NCI-H2029 (cell line): ENCODE results near the gene LIN37.
"Not testable (repeated sequence)": the region's sequence is repeated elsewhere in the genome, so short reads cannot be mapped to it uniquely, and the experiment has no call there.

Experiments
- DNase-seq: peaks from one replicate; lab custom pipeline; 2025; lab: John Stamatoyannopoulos, UW

LIN37 gene

GRCh38 chr19:35719402-35720162 is 28.8 kb upstream of the LIN37 start:
- DNase-seq, result no peak

DNA sequence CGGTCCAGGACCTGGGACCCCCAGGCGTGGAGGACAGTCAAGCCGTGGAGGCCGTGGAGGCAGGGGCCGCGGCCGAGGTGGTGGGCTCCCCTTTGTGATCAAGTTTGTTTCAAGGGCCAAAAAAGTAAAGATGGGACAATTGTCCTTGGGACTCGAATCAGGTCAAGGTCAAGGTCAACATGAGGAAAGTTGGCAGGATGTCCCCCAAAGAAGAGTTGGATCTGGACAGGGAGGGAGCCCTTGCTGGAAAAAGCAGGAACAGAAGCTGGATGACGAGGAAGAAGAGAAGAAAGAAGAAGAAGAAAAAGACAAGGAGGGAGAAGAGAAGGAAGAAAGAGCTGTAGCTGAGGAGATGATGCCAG is 28.2 kb upstream of the LIN37 start:
- DNase-seq, result no peak

DNA sequence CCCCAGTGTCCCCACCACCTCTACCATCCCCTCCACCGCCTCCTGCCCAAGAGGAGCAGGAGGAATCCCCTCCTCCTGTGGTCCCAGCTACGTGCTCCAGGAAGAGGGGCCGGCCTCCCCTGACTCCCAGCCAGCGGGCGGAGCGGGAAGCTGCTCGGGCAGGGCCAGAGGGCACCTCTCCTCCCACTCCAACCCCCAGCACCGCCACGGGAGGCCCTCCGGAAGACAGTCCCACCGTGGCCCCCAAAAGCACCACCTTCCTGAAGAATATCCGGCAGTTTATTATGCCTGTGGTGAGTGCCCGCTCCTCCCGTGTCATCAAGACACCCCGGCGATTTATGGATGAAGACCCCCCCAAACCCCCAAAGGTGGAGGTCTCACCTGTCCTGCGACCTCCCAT is 27.7 kb upstream of the LIN37 start:
- DNase-seq, result no peak

DNA sequence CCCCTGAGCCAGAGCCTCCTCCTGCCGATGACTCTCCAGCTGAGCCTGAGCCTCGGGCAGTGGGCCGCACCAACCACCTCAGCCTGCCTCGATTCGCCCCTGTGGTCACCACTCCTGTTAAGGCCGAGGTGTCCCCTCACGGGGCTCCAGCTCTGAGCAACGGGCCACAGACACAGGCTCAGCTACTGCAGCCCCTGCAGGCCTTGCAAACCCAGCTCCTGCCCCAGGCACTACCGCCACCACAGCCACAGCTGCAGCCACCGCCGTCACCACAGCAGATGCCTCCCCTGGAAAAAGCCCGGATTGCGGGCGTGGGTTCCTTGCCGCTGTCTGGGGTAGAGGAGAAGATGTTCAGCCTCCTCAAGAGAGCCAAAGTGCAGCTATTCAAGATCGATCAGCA is 27.0 kb upstream of the LIN37 start:
- DNase-seq, result no peak

DNA sequence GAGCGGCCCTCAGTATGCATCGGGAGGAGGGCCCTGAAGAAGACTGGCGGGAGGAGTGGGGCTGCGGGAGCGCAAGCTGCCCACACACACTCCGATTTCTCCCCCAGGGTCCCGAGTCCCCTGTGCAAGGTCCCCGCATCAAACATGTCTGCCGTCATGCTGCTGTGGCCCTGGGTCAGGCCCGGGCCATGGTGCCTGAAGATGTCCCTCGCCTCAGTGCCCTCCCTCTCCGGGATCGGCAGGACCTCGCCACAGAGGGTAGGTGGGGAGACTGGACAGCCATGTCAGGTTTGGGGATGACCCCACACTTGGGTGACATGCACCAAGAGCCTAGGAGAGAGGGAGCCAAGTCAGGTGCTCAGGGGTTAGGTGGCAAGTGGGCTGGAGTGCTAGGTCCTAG is 25.9 kb upstream of the LIN37 start:
- no peak for DNase-seq

DNA sequence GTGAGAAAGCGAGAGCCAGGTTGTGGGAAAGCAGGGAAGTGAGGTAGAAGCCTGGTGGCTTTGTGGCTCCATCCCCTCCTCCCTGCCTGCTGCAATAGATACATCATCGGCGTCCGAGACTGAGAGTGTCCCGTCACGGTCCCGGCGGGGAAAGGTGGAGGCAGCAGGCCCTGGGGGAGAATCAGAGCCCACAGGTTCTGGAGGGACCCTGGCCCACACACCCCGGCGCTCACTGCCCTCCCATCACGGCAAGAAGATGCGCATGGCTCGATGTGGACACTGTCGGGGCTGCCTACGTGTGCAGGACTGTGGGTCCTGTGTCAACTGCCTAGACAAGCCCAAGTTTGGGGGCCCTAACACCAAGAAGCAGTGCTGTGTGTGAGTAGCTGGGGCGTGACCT is 25.5 kb upstream of the LIN37 start:
- DNase-seq, result no peak

GRCh38 chr19:35723671-35724070 is 24.7 kb upstream of the LIN37 start:
- no peak for DNase-seq

- not testable (repeated sequence) for DNase-seq
Observed at GRCh38 chr19:35724132-35724531, 24.2 kb upstream of the LIN37 start.

DNA sequence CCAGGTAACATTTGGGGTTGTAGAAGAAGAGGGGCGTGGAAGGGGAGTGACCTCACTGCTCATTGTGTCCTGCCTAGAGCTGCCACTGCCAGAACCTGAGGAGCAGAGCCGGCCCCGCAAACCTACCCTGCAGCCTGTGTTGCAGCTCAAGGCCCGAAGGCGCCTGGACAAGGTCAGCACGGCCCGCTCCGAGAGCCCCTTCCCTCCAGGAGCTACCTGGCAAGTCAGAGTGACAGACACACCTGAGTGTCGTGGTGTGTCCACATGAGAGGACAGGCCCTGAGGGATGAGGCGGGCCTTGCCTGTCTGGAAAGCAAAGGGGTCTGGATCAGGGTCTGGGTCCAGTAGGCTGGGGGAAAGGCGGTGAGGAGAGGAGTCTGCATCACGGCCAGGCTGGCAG is 23.8 kb upstream of the LIN37 start:
- no peak for DNase-seq

DNA sequence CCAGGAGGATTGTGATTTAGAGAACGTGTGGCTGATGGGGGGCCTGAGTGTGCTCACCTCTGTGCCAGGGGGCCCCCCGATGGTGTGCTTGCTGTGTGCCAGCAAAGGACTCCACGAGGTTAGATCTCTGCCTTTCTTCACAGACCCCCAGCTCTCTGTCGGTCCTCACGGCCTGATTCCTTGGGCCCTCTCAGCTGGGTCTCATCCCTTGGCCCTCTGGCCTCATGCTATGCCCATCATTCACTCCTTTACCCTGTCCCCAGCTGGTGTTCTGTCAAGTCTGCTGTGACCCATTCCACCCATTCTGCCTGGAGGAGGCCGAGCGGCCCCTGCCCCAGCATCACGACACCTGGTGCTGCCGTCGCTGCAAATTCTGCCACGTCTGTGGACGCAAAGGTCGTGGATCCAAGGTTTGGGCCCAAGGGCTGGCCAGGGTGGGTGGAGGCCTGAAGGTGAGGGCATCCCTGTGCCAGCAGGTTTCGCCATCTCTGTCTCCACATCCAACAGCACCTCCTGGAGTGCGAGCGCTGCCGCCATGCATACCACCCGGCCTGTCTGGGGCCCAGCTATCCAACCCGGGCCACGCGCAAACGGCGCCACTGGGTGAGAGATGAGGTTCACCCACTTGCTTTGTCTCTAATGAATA is 23.0 kb upstream of the LIN37 start:
- DNase-seq, result no peak

- no peak for DNase-seq
Observed at GRCh38 chr19:35727053-35727955, 21.1 kb upstream of the LIN37 start.

DNA sequence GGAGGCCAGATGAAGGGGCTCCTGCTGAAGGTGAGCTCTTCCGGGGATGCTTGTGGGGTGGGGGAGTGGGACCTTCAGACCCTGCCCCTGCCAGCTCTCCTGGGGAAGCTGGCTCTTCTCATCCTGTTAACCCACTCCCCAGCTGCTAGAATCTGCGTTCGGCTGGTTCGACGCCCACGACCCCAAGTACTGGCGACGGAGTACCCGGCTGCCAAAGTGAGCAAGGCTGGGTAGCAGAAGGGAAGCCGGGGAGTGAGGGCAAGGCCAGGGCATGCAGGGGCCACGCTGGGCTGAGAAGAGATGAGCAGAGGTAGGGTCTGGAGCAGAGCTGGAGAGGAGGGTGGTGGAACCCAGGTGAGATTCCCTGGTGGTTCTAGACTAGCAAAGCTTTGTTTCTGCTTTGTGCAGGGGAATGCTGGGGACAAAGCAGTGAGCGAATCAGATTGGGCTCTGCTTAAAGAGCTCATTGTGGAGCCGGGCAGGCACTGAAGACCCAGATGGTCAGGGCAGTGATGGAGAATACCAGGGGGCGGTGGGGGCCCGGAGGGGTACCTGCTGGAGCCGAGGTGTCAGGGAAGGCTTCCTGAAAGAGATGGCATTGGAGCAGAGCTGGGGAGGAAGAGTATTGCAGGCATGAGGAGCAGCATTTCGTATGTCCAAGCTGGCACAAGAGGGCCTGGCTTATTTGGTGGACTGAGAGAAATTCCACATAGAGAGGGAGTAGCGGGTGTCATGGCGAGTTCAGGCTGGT is 20.2 kb upstream of the LIN37 start:
- no peak for DNase-seq

DNA sequence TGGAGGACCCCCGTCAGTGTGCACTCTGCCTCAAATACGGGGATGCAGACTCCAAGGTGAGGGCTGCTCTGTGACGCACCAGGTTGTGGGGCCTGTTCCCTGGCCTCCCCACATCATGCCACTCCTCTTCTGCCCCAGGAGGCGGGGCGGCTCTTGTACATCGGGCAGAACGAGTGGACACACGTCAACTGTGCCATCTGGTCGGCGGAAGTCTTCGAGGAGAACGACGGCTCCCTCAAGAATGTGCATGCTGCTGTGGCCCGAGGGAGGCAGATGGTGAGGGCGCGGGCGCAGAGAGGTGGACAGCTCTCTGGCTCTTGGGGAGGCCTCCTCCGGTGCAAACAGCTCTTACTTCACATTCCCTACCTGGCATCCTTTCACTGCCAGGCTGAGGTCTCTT is 19.4 kb upstream of the LIN37 start:
- DNase-seq, result no peak

- no peak for DNase-seq
Observed at GRCh38 chr19:35729763-35730162, 18.6 kb upstream of the LIN37 start.

DNA sequence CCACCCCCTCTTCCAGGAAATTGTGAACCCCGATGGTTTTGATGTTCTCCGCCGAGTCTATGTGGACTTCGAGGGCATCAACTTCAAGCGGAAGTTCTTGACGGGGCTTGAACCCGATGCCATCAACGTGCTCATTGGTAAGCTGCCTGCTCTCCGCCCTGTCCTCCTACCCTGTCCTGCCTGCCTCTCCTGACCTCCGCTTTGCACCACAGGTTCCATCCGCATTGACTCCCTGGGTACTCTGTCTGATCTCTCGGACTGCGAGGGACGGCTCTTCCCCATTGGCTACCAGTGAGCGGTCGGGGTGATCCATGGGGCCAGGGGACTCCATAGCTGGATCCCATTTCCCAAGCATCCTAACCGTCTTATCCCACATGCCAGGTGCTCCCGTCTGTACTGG is 18.1 kb upstream of the LIN37 start:
- DNase-seq, result no peak

GRCh38 chr19:35731353-35731752 is 17.0 kb upstream of the LIN37 start:
- no peak for DNase-seq

- no peak for DNase-seq
Observed at GRCh38 chr19:35731779-35732405, 16.5 kb upstream of the LIN37 start.

- DNase-seq, result no peak
Observed at GRCh38 chr19:35732540-35733179, 15.7 kb upstream of the LIN37 start.

DNA sequence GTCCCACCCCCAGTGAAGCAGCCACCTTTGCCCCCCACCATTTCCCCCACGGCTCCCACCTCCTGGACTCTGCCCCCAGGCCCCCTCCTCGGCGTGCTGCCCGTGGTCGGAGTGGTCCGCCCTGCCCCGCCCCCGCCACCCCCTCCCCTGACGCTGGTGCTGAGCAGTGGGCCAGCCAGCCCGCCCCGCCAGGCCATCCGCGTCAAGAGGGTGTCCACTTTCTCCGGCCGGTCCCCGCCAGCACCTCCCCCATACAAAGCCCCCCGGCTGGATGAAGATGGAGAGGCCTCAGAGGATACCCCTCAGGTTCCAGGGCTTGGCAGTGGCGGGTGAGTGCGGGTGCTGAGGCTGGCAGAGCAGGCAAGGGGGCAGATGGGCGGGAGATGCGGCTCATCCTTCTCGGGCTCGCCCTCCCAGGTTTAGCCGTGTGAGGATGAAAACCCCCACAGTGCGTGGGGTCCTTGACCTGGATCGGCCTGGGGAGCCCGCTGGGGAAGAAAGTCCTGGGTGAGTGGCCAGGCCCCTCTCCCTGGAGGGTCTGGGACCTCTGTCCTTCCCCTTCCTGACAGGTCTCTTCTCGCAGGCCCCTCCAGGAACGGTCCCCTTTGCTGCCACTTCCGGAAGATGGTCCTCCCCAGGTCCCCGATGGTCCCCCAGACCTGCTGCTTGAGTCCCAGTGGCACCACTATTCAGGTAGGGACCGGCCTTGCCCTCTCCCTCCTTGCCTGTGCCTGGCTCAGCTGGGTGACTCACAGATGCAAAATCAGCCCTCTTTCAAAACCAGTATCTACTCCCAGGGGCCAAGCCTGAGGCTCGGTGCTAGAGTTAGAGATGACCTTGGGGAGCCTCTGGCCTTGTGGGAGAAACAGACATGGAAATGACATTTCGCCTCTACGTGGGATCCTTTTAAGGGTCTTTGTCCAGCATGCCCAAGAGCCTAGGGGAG is 14.9 kb upstream of the LIN37 start:
- no peak for DNase-seq

DNA sequence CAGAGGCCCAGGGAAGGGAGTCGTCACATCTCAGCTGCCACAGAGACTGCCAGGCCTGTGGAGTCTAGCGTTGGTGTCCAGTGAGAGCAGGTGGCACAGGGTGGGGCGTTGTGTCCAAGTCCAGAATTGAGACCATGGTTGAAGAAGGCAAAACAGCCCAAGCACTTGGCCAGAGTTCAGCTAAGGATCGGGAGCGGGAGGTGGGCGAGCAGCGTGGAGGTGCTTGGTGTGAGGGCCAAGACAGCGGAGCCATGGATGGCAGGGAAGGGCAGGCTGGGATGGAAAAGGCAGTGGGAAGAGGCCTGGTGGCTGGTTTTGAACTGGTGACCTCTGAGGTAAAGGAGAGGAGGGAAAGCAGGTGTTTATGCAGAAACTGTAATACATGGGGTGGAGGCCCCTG is 14.1 kb upstream of the LIN37 start:
- DNase-seq, result no peak
